Measurements from ENCODE around the gene RASGRF1.

- no peak for TF ChIP-seq ZZZ3 (IDR thresholded peaks at IDR 0.05)
- TF ChIP-seq BRD4 (IDR thresholded peaks at IDR 0.05) = no peak
- TF ChIP-seq GTF2F1 (IDR thresholded peaks at IDR 0.05; ENCODE audit: low read depth, low read length) = no peak
- TF ChIP-seq, protein P1, sequence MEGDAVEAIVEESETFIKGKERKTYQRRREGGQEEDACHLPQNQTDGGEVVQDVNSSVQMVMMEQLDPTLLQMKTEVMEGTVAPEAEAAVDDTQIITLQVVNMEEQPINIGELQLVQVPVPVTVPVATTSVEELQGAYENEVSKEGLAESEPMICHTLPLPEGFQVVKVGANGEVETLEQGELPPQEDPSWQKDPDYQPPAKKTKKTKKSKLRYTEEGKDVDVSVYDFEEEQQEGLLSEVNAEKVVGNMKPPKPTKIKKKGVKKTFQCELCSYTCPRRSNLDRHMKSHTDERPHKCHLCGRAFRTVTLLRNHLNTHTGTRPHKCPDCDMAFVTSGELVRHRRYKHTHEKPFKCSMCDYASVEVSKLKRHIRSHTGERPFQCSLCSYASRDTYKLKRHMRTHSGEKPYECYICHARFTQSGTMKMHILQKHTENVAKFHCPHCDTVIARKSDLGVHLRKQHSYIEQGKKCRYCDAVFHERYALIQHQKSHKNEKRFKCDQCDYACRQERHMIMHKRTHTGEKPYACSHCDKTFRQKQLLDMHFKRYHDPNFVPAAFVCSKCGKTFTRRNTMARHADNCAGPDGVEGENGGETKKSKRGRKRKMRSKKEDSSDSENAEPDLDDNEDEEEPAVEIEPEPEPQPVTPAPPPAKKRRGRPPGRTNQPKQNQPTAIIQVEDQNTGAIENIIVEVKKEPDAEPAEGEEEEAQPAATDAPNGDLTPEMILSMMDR (IDR thresholded peaks at IDR 0.05 in 2 of 3, conservative IDR thresholded peaks at IDR 0.05 in 1 of 3; ENCODE audit: insufficient read depth in 2 of 3, low read depth in 1 of 3, low read length in 3 of 3) = no peak
- TF ChIP-seq NR1H2 (CRISPR knock-in tag; IDR thresholded peaks at IDR 0.05) = no peak
- TF ChIP-seq CBX5 (IDR thresholded peaks at IDR 0.05; ENCODE audit: borderline replicate concordance, low read depth) = no peak
- no peak for TF ChIP-seq ZNF644 (tag; IDR thresholded peaks at IDR 0.05; ENCODE audit: low read depth)
- no peak for TF ChIP-seq EZH2 (IDR thresholded peaks at IDR 0.05; ENCODE audit: borderline replicate concordance, low read depth, low read length)
- no peak for TF ChIP-seq ZNF282 (CRISPR knock-in tag; IDR thresholded peaks at IDR 0.05)
Observed at GRCh38 chr15:78981532-78982313, 108.9 kb downstream of the RASGRF1 start.
